SK-N-MC (cell line): Measurements from ENCODE around the gene LNX1.

ENCODE experiments used
- EZH2 ChIP-seq: fragments of 200-600 bp; sonication (generic); IDR thresholded peaks from one replicate; pipeline ENCODE4 v1.6.1; 2017; ENCODE audit warnings: antibody characterized with exemption
- POLR2AphosphoS5 ChIP-seq: IDR thresholded peaks from 2 replicates; pipeline ENCODE4 v1.6.1; 2012; ENCODE audit warnings: mild to moderate bottlenecking, low read depth, low read length, borderline replicate concordance

GRCh38 chr4:53557669-53558064, 33.6 kb downstream of the LNX1 start:
- TF ChIP-seq EZH2 (no peak), POLR2AphosphoS5 (no peak)
